OCI-LY3 (cell line): ENCODE measurements around the gene TET2.

Experiments used
- H2AFZ ChIP-seq: fragments of 200-600, 300-600 bp; shearing (Covaris generic); 2 replicates; pipeline ENCODE4 v1.6.0; 2014; ENCODE audit warnings: antibody characterized with exemption, low read depth, low read length
- H3K27ac ChIP-seq: fragments of 200-600, 300-600 bp; sonication (generic); 2 replicates; pipeline ENCODE4 v1.5.1; 2014; ENCODE audit warnings: mild to moderate bottlenecking, low read length, moderate library complexity, mixed read lengths
- H3K27me3 ChIP-seq: fragments of 200-600, 300-600 bp; sonication (generic); 2 replicates; pipeline ENCODE4 v1.6.1; 2014; ENCODE audit warnings: low read depth, low read length, mixed read lengths
- H3K36me3 ChIP-seq: fragments of 200-600, 300-600 bp; sonication (generic); replicated peaks from 2 replicates; pipeline ENCODE3; 2014; ENCODE audit warnings: low read depth, low read length, mixed read lengths
- H3K4me1 ChIP-seq: fragments of 300-600, 200-600 bp; sonication (generic); 2 replicates; pipeline ENCODE4 v1.6.1; 2014; ENCODE audit warnings: low read length, mixed read lengths
- H3K4me2 ChIP-seq: fragments of 200-600, 300-600 bp; sonication (generic); 2 replicates; pipeline ENCODE4 v1.6.1; 2014; ENCODE audit warnings: low read length, mixed read lengths
- H3K4me3 ChIP-seq: fragments of 300-600, 200-600 bp; sonication (generic); 2 replicates; pipeline ENCODE4 v1.5.1; 2014; ENCODE audit warnings: antibody characterized with exemption, mild to moderate bottlenecking, low read length, moderate library complexity
- H3K79me2 ChIP-seq: fragments of 300-600, 200-600 bp; shearing (Covaris generic); 2 replicates; pipeline ENCODE4 v1.6.1; 2014; ENCODE audit warnings: mild to moderate bottlenecking, low read length, mixed read lengths
- H3K9ac ChIP-seq: fragments of 300-600, 200-600 bp; shearing (Covaris generic); 2 replicates; pipeline ENCODE4 v1.6.0; 2014; ENCODE audit warnings: mild to moderate bottlenecking, low read length, moderate library complexity
- H3K9me3 ChIP-seq: fragments of 200-600, 300-600 bp; shearing (Covaris generic); 2 replicates; pipeline ENCODE4 v1.6.1; 2014; ENCODE audit warnings: low read length, mixed read lengths; ENCODE audit not compliant: insufficient read depth
- H4K20me1 ChIP-seq: fragments of 200-600, 300-600 bp; sonication (generic); 2 replicates; pipeline ENCODE4 v1.6.1; 2016; ENCODE audit warnings: low read length, mixed read lengths; ENCODE audit not compliant: insufficient read depth
- CTCF ChIP-seq: fragments of 200-600, 300-600 bp; sonication (generic); IDR thresholded peaks from 2 replicates; pipeline ENCODE4 v1.5.1; 2014; ENCODE audit warnings: antibody characterized with exemption, low read length, low read depth
- EZH2phosphoT487 ChIP-seq: fragments of 200-600 bp; shearing (Covaris generic); IDR thresholded peaks from 2 replicates; pipeline ENCODE4 v1.6.1; 2018; ENCODE audit warnings: antibody characterized with exemption, mixed run types, low read depth

Gene TET2

GRCh38 chr4:105108971-105109370 lies 37.7 kb upstream of the TET2 start:
- H3K9ac ChIP-seq, result no peak overlapping the region
- peaks cover 7% of the 10 kb centered on the region for H3K4me1 ChIP-seq
- no peaks in the 10 kb centered on the region for H3K27me3 ChIP-seq
- no peaks in the 10 kb centered on the region for H3K79me2 ChIP-seq
- H3K9me3 ChIP-seq, result no peaks in the 10 kb centered on the region
- TF ChIP-seq EZH2phosphoT487, result no peak
- no peak for TF ChIP-seq CTCF
- H3K4me2 ChIP-seq, result no peak overlapping the region
- no peak overlapping the region for H3K4me3 ChIP-seq
- no peak overlapping the region for H3K27ac ChIP-seq
- H4K20me1 ChIP-seq, result no peaks in the 10 kb centered on the region
- no peak overlapping the region for H2AFZ ChIP-seq
- no peaks in the 10 kb centered on the region for H3K36me3 ChIP-seq

GRCh38 chr4:105112274-105112673 lies 34.4 kb upstream of the TET2 start:
- TF ChIP-seq EZH2phosphoT487 (no peak), CTCF (no peak)
- H3K36me3 ChIP-seq, result no peaks in the 10 kb centered on the region
- H3K27ac ChIP-seq, result no peak overlapping the region
- no peaks in the 10 kb centered on the region for H3K79me2 ChIP-seq
- H3K4me2 ChIP-seq, result no peak overlapping the region
- no peaks in the 10 kb centered on the region for H4K20me1 ChIP-seq
- no peak overlapping the region for H3K9ac ChIP-seq
- H3K27me3 ChIP-seq, result no peaks in the 10 kb centered on the region
- no peak overlapping the region for H3K4me3 ChIP-seq
- H3K4me1 ChIP-seq, result peaks cover 10% of the 10 kb centered on the region
- no peaks in the 10 kb centered on the region for H3K9me3 ChIP-seq
- no peak overlapping the region for H2AFZ ChIP-seq

- TF ChIP-seq EZH2phosphoT487, result no peak
- no peak for TF ChIP-seq CTCF
- H3K4me2 ChIP-seq, result peak overlapping the region; percentile 21; the same call in 1 of the 2 replicates
- H3K36me3 ChIP-seq, result no peaks in the 10 kb centered on the region
- H3K4me3 ChIP-seq, result no peak overlapping the region
- H3K9me3 ChIP-seq, result no peaks in the 10 kb centered on the region
- H4K20me1 ChIP-seq, result no peaks in the 10 kb centered on the region
- H2AFZ ChIP-seq, result no peak overlapping the region
- no peaks in the 10 kb centered on the region for H3K79me2 ChIP-seq
- H3K9ac ChIP-seq, result no peak overlapping the region
- no peaks in the 10 kb centered on the region for H3K27me3 ChIP-seq
- H3K4me1 ChIP-seq, result peaks cover 10% of the 10 kb centered on the region
- no peak overlapping the region for H3K27ac ChIP-seq
These were observed 32.9 kb upstream of the TET2 start for GRCh38 chr4:105113800-105114199.

- no peaks in the 10 kb centered on the region for H3K9me3 ChIP-seq
- H3K27ac ChIP-seq, result no peak overlapping the region
- no peaks in the 10 kb centered on the region for H4K20me1 ChIP-seq
- peaks cover 10% of the 10 kb centered on the region for H3K4me1 ChIP-seq
- no peak overlapping the region for H3K4me3 ChIP-seq
- no peak overlapping the region for H3K9ac ChIP-seq
- no peaks in the 10 kb centered on the region for H3K27me3 ChIP-seq
- no peak overlapping the region for H3K4me2 ChIP-seq
- TF ChIP-seq EZH2phosphoT487 (no peak), CTCF (no peak)
- H2AFZ ChIP-seq, result no peak overlapping the region
- H3K79me2 ChIP-seq, result no peaks in the 10 kb centered on the region
- H3K36me3 ChIP-seq, result no peaks in the 10 kb centered on the region
These were observed 29.9 kb upstream of the TET2 start for GRCh38 chr4:105116616-105117319.
